B cell (primary cell): ENCODE results near the gene SUPV3L1. TPM values are rescaled to one million over a fixed set of nuclear protein-coding genes. Genes with fewer than 3 reads are reported as not detected.

Source experiments
- ATAC-seq: fragments of 200-7000 bp; cut with Tn5 transposase; one replicate; pipeline ENCODE4 v1.10.0; 2021; ENCODE audit warnings: low read depth, mild to moderate bottlenecking, moderate number of reproducible peaks, moderate library complexity
- CTCF ChIA-PET: fragments of 350-600 bp; sonication (Branson Sonifier 250); formaldehyde crosslinking; loops from one replicate; lab custom pipeline; 2021; ENCODE audit warnings: antibody characterized with exemption, inconsistent platforms; lab: Charles Lee
- POLR2A ChIA-PET: fragments of 350-600 bp; sonication (Branson Sonifier 250); formaldehyde crosslinking; loops from one replicate; lab custom pipeline; 2021; ENCODE audit warnings: antibody characterized with exemption; lab: Charles Lee
- DNase-seq: peaks from one replicate; pipeline ENCODE4 v3.0.0; 2013
- H2AFZ ChIP-seq: 2 replicates; pipeline ENCODE4 v1.6.1; 2012; ENCODE audit warnings: mild to moderate bottlenecking, low read depth, low read length; ENCODE audit not compliant: insufficient read depth, poor library complexity, severe bottlenecking
- H3K27ac ChIP-seq, 2 donors: 1 replicate in 1 of 2; 2 replicates in 1 of 2; pipeline ENCODE4 v1.5.1; 2012 to 2013; ENCODE audit warnings: low read length in 2 of 2, mild to moderate bottlenecking in 2 of 2, moderate library complexity in 1 of 2
- H3K27me3 ChIP-seq, 4 experiments: fragments of 200-600 bp in 1 of 4; sonication (generic) in 1 of 4; replicated peaks in 1 of 4; 1 replicate in 2 of 4; 2 replicates in 2 of 4; pipeline versions ENCODE4 v1.6.1 to v1.7.0; 2013 to 2016; ENCODE audit warnings: low read length in 3 of 4, mild to moderate bottlenecking in 2 of 4, mixed read lengths in 1 of 4, moderate library complexity in 1 of 4; ENCODE audit not compliant: insufficient read depth in 4 of 4, control insufficient read depth in 3 of 4; ENCODE audit errors: control extremely low read depth in 1 of 4
- H3K36me3 ChIP-seq, 2 experiments: replicated peaks in 1 of 2; 1 replicate in 1 of 2; 2 replicates in 1 of 2; pipeline versions ENCODE4 v1.6.1 to v1.7.1; 2013; ENCODE audit warnings: low read length in 1 of 2; ENCODE audit not compliant: insufficient read depth in 2 of 2, control insufficient read depth in 1 of 2; ENCODE audit errors: control extremely low read depth in 1 of 2, extremely low read depth in 1 of 2
- H3K4me1 ChIP-seq, 2 donors: fragments of 200-600 bp in 1 of 2; sonication (generic) in 1 of 2; 1 replicate in 1 of 2; 2 replicates in 1 of 2; pipeline versions ENCODE4 v1.5.1 to v1.6.1; 2013 to 2017; ENCODE audit warnings: low read length in 2 of 2; ENCODE audit not compliant: control insufficient read depth in 2 of 2, insufficient read depth in 2 of 2
- H3K4me2 ChIP-seq: replicated peaks from 2 replicates; pipeline ENCODE3; 2012; ENCODE audit warnings: mild to moderate bottlenecking, low read depth, low read length; ENCODE audit not compliant: poor library complexity, severe bottlenecking
- H3K4me3 ChIP-seq, 5 experiments: fragments of 200-600 bp in 1 of 5; sonication (generic) in 1 of 5; 1 replicate in 3 of 5; 2 replicates in 2 of 5; pipeline versions ENCODE4 v1.5.1 to v1.7.0; 2011 to 2016; ENCODE audit warnings: low read length in 4 of 5, mild to moderate bottlenecking in 4 of 5, low read depth in 2 of 5, control low read depth in 1 of 5, moderate library complexity in 1 of 5; ENCODE audit not compliant: insufficient read depth in 1 of 5; ENCODE audit errors: control extremely low read depth in 1 of 5, extremely low read depth in 1 of 5
- H3K79me2 ChIP-seq: fragments of 200-600 bp; sonication (generic); one replicate; pipeline ENCODE4 v1.6.0; 2016; ENCODE audit warnings: low read length; ENCODE audit not compliant: control insufficient read depth, insufficient read depth
- H3K9ac ChIP-seq: fragments of 200-600 bp; sonication (generic); 2 replicates; pipeline ENCODE4 v1.6.1; 2017; ENCODE audit warnings: mild to moderate bottlenecking, low read length, moderate library complexity
- H3K9me3 ChIP-seq, 3 donors: one replicate each; pipeline versions ENCODE4 v1.6.1 to v1.7.1; 2013; ENCODE audit warnings: low read length in 2 of 3; ENCODE audit not compliant: control insufficient read depth in 2 of 3, insufficient read depth in 1 of 3; ENCODE audit errors: control extremely low read depth in 1 of 3
- H4K20me1 ChIP-seq: 2 replicates; pipeline ENCODE4 v1.6.0; 2012; ENCODE audit warnings: mild to moderate bottlenecking, low read length; ENCODE audit not compliant: insufficient read depth, control insufficient read depth, poor library complexity, severe bottlenecking
- H3K27ac Mint-ChIP-seq: one replicate; pipeline ENCODE4 v1.8.0; 2021; ENCODE audit warnings: mixed read lengths
- H3K27me3 Mint-ChIP-seq: one replicate; pipeline ENCODE4 v1.8.0; 2021; ENCODE audit warnings: mixed read lengths
- H3K4me1 Mint-ChIP-seq: one replicate; pipeline ENCODE4 v1.8.0; 2021; ENCODE audit warnings: mixed read lengths
- H3K4me3 Mint-ChIP-seq: one replicate; pipeline ENCODE4 v1.8.0; 2021; ENCODE audit warnings: mixed read lengths
- H3K9me3 Mint-ChIP-seq: one replicate; pipeline ENCODE4 v1.8.0; 2022; ENCODE audit warnings: mixed read lengths; ENCODE audit not compliant: insufficient read depth
- CTCF ChIP-seq: fragments of 200-600 bp; IDR thresholded peaks from one replicate; pipeline ENCODE4 v1.8.0; 2022; ENCODE audit warnings: antibody characterized with exemption, mild to moderate bottlenecking
- EZH2 ChIP-seq: IDR thresholded peaks from 2 replicates; pipeline ENCODE4 v1.6.1; 2012; ENCODE audit warnings: borderline replicate concordance, low read depth, mild to moderate bottlenecking, moderate library complexity, low read length; ENCODE audit not compliant: insufficient read depth, poor library complexity, severe bottlenecking
- WGBS: methylation state at CpG from one replicate; pipeline ENCODE4 v1.1.5; 2013; ENCODE audit warnings: missing lambda C conversion rate; ENCODE audit not compliant: insufficient coverage; 5-methylcytosine and 5-hydroxymethylcytosine counted together
- intact Hi-C: fragments of 100-400 bp; cut with micrococcal nuclease; formaldehyde crosslinking; loops from one replicate; pipeline ENCODE4 v1.10.0; 2022
- polyA plus RNA-seq: library from polyadenylated mRNA; depleted of rRNA; stranded (reverse); fragments of >200 nt; gene quantifications from 2 replicates; pipeline ENCODE4 v1.2.3, GENCODE V29; 2012
- total RNA-seq, 2 donors: library from RNA; stranded (reverse); fragments of 120-200 nt in 1 of 2; gene quantifications; 1 replicate in 1 of 2; 2 replicates in 1 of 2; pipeline versions ENCODE4 v1.2.3 to v1.2.4, GENCODE V29; 2013 to 2022

The SUPV3L1 gene
- total and polyA plus RNA-seq, 2 donors (not counting 1 experiment from before 2014, with no cell fraction given): 33.6 to 37.1 TPM

- Histone ChIP-seq H4K20me1 (no peaks in the 10 kb centered on the region), H3K27me3 (no peaks in the 10 kb centered on the region), H3K9me3 (no peaks in the 10 kb centered on the region), H3K4me2 (no peak overlapping the region), H3K4me3 (no peak overlapping the region), H3K4me1 (no peaks in the 10 kb centered on the region), H3K9ac (no peak overlapping the region), H3K36me3 (no peaks in the 10 kb centered on the region), H3K27ac (no peak overlapping the region), H2AFZ (no peak overlapping the region), H3K79me2 (no peaks in the 10 kb centered on the region)
- no peaks in the 10 kb centered on the region for H3K9me3 Mint-ChIP-seq
- no peak for ATAC-seq
- ChIA-PET CTCF (interaction anchor here (0.9 to 1.5 kb wide), 2 partner anchors 11 to 14 kb away, joined by 3 read pairs; no protein-coding TSS in a partner anchor), POLR2A (no interaction called here)
- TF ChIP-seq CTCF (no peak), EZH2 (no peak)
- no peak overlapping the region for H3K4me3 Mint-ChIP-seq
- DNase-seq: no peak
- intact Hi-C loops: no loop called here
- WGBS: 87% methylated on average over 3 of the region's 3 CpGs
- H3K27ac Mint-ChIP-seq: no peak overlapping the region
- no peaks in the 10 kb centered on the region for H3K27me3 Mint-ChIP-seq
- H3K4me1 Mint-ChIP-seq: no peaks in the 10 kb centered on the region
Measured at GRCh38 chr10:69253171-69253570, 73.1 kb downstream of the SUPV3L1 start.

DNA sequence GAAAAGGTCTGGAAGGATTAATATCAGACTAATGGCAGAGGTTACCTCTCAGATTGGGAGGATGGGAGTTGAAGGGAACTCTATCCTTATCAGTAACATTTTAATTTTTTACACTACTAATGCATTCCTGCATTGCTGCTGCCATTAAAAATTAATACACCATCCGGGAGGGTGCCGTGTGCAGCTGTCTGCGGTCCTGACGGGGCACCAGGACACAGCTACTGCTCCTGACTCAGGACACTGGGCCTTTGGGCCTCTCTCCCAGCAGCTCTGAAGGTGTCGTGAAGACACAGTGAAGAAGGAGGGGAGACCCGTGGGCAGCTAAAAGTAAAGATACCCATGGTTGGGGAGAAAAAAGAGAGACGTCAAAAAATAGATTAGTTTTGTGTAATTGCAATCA is 74.8 kb downstream of the SUPV3L1 start:
- 82% methylated on average over 4 of the region's 7 CpGs for WGBS
- Histone ChIP-seq H3K4me3 (no peak overlapping the region), H4K20me1 (no peaks in the 10 kb centered on the region), H3K27me3 (no peaks in the 10 kb centered on the region), H3K9ac (no peak overlapping the region), H3K4me1 (no peaks in the 10 kb centered on the region), H2AFZ (no peak overlapping the region), H3K36me3 (no peaks in the 10 kb centered on the region), H3K9me3 (peaks cover 0 to 7% (median 3%) of the 10 kb centered on the region in 3 donors), H3K4me2 (no peak overlapping the region), H3K79me2 (no peaks in the 10 kb centered on the region), H3K27ac (no peak overlapping the region)
- CTCF ChIA-PET: no interaction called here
- Mint-ChIP-seq H3K4me1 (no peaks in the 10 kb centered on the region), H3K9me3 (peaks cover 4% of the 10 kb centered on the region), H3K27ac (no peak overlapping the region), H3K4me3 (no peak overlapping the region), H3K27me3 (no peaks in the 10 kb centered on the region)
- POLR2A ChIA-PET: no interaction called here
- TF ChIP-seq CTCF (no peak), EZH2 (no peak)
- DNase-seq: no peak
- no peak for ATAC-seq
- intact Hi-C loops: no loop called here

Other genes with a start within 250 kb of the SUPV3L1 start
- gene DDX21, start 224.1 kb upstream of the SUPV3L1 start, total RNA-seq: 40.5 and 43.5 TPM in 2 replicates
- gene DDX21, start 224.1 kb upstream of the SUPV3L1 start, polyA plus RNA-seq: 17.8 and 93.9 TPM in 2 replicates
- gene KIFBP, start 191.4 kb upstream of the SUPV3L1 start, total RNA-seq: 13.5 and 15.7 TPM in 2 replicates
- gene KIFBP, start 191.4 kb upstream of the SUPV3L1 start, polyA plus RNA-seq: 4.1 and 5.2 TPM in 2 replicates
- 47.3 and 49.9 TPM in 2 replicates for gene SRGN, start 92.1 kb upstream of the SUPV3L1 start, total RNA-seq
- 50.8 and 52.3 TPM in 2 replicates for gene SRGN, start 92.1 kb upstream of the SUPV3L1 start, polyA plus RNA-seq
- 29.9 and 35.3 TPM in 2 replicates for gene VPS26A, start 56.1 kb upstream of the SUPV3L1 start, total RNA-seq
- gene VPS26A, start 56.1 kb upstream of the SUPV3L1 start, polyA plus RNA-seq: 5.0 and 9.4 TPM in 2 replicates
- not detected in 2 replicates for gene HKDC1, start 40.1 kb downstream of the SUPV3L1 start, total RNA-seq
- 0.01 and 0.10 TPM in 2 replicates for gene HKDC1, start 40.1 kb downstream of the SUPV3L1 start, polyA plus RNA-seq
- 38.2 and 40.8 TPM in 2 replicates for gene HK1, start 98.3 kb downstream of the SUPV3L1 start, total RNA-seq
- 19.2 and 24.7 TPM in 2 replicates for gene HK1, start 98.3 kb downstream of the SUPV3L1 start, polyA plus RNA-seq
- not detected in 2 replicates for gene TACR2, start 236.7 kb downstream of the SUPV3L1 start, total RNA-seq
- 0.18 TPM in 1 of 2 replicates, not detected in the other for gene TACR2, start 236.7 kb downstream of the SUPV3L1 start, polyA plus RNA-seq